ENCODE results near the gene MTO1.
A peak's percentile ranks its signal among the peaks of the same experiment; 100 is the strongest.
"Not testable (repeated sequence)": the region's sequence is repeated elsewhere in the genome, so short reads cannot be mapped to it uniquely, and the experiment has no call there.

The MTO1 gene

DNA sequence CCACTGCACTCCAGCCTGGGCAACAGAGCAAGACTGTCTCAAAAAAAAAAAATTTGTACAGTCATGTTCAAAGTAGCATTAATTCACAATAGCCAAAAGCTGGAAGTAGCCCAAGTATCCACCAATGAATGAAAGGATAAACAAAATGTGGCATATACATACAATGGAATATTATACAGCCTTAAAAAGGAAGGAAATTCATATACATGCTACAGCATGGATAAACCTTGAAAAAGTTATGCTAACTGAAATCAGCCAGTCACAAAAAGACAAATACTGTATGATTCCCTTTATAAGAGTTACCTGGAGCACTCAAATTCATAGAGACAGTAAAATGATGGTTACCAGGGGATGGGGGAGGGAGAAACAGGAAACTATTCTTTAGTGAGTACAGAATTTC, 43.6 kb downstream of the MTO1 start:
- no peak for DNase-seq

DNA sequence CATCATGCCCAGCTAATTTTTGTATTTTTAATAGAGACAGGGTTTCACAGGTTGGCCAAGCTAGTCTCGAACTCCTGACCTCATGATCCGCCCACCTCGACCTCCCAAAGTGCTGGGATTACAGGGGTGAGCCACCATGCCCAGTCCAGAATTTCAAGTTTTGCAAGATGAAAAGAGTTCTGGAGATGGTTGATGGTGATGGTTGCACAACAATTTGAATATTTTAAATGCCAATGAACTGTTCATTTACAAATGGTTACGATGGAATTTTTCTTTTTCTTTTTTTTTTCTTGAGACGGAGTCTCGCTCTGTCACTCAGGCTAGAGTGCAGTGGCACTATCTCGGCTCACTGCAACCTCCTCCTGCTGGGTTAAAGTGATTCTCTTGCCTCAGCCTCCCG, 44.2 kb downstream of the MTO1 start:
- not testable (repeated sequence) for DNase-seq

DNA sequence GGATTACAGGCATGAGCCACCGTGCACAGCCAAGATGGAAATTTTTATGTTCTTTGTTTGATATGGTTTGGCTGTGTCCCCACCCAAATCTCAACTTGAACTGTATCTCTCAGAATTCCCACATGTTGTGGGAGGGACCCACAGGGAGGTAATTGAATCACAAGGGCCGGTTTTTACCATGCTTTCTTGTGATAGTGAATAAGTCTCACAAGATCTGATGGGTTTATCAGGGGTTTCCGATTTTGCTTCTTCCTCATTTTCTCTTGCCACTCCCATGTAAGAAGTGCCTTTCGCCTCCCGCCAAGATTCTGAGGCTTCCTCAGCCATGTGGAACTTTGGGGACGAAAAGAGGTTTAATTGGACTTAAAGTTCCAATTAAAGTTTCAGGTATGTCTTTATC, 44.7 kb downstream of the MTO1 start:
- no peak for DNase-seq

DNA sequence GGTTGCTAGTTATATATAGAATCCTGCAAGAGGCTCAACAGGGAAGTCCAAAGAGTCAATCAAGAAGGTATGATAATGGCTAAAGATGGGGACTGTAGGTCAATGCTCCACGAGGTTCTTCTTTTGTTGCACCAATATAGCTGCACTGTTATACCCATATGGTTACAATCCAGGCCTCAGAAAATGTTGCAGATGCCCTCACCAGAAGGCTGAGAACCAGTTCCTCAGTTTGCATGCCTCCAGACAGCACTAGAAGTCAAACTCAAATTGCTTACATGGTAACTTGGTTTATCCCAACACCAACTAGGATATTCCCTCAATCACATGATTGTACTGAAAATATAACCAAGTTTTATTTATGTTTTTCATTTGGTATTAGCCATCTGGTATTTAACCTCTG, 47.2 kb downstream of the MTO1 start:
- no peak for DNase-seq

DNA sequence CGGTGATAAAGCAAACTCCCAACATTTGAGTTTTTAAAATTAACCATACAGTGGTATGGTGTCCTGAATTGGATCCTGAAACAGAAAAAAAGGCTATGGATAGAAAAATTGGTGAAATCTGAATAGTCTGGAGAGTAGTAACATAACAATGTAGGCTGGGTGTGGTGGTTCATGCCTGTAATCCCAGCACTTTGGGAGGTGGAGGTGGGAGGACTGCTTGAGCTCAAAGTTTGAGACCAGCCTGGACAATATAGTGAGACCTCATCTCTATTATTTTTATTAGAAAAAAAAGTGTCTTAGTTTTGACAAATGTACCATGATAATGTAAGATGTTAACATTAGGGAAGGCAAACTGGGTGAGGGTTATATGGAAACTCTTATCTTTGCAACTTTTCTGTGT, 48.3 kb downstream of the MTO1 start:
- no peak for DNase-seq

DNA sequence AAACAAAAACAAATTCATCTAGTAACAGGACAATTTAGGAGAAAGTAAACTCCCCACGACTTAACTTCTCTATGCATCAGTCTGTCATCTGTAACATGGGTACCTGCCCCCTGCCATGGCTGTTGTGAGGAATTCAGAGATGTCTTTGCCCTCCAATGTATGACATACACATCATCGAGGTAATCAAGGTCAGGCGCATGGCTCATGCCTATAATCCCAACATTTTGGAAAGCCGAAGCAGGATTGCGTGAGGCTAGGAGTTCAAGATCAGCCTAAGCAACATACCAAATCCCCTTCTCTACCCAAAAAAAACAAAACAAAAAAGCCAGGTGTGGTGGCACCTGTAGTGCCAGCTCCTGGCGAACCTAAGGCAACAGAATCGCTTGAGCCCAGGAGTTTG, 50.3 kb downstream of the MTO1 start:
- DNase-seq: no peak

DNA sequence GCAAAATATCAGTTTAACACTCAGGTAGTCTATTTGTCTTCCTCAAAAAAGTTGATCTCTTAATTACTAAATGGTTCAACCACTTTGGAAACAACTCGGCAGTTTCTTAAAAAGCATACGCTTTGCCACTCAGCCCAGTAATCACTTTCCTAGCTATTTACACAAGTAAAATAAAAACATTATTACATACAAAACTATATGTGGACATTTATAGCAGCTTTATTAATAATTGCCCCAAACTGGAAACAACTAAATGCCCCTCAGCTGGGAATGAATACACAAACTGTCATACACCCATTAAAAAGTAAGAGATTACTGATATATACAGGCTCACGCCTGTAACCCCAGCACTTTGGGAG, 51.9 kb downstream of the MTO1 start:
- DNase-seq: no peak

DNA sequence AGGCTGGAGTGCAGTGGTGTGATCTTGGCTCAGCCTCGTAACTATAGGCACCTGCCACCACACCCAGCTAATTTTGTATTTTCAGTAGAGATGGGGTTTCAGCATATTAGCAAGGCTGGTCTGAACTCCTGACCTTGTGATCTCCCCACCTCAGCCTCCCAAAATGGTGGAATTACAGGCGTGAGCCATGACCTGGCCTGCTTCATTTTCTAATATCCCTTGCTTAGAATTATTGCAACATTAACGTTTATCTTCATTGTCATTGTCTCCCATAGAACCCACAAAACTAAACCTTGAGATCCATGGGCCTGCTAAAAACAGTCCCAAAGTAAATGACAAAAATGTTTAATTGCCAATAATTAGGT, 53.2 kb downstream of the MTO1 start:
- DNase-seq: no peak

DNA sequence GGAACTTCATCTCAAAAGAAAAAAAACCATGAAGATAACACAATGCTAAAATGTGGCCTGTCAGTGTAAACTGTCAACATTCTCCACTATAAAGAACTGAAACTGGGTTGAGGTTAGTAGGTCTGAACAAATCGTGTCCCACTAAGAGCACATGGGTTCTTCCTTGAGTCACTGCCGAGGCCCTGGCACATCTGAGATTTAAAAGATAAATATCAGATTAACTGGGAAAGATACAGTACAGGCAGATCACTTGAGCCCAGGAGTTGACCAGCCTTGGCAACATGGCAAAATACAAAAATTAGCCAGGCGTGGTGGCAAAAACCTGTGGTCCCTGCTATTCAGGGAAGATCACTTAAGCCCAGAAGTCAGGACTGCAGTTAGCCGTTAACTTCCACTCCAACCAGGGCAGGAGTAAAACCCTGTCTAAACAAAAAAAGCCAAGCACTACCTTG, 53.7 kb downstream of the MTO1 start:
- DNase-seq: peak; percentile 31

DNA sequence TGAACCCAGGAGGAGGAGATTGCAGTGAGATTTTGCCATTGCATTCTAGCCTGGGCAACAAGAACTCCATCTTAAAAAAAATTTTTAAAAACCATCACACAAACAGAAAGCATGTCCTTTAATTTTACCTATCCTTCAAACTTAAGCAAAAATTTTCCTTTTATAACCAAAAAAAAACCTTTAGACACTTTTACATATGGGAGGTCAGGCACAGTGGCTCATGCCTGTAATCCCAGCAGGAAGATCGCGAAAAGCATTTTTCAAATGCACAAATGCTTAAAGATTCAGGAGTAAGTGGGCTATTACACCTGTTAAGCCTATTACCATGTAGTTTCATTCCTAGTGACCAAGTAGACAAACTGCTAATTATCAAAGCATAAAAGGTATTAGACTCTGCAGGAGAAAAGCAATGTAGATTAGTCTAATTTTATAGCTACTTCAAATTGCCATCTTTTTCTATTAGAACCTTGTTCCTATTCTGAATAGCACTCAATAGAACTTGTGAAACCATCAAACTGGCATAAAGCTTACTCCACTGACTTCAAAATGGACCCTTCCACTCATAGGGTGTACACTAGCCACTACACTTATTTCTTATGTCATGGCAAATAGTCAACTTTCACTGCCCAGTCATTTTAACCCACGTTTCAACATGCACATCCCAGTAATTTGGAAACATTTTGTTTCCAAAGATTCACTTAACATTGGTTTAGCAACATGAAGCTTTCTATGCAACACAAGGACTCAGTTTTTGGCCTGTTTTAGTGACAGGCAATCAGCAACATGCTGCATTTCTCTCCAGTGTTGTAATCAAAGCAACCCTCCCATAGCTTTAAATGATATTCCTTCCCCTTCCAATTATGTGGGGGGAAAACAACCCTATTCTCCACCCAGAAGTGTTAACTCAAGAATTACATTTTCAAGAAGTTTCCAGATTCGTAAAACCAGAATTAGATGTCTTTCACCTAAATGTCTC, 55.3 kb downstream of the MTO1 start:
- no peak for DNase-seq

DNA sequence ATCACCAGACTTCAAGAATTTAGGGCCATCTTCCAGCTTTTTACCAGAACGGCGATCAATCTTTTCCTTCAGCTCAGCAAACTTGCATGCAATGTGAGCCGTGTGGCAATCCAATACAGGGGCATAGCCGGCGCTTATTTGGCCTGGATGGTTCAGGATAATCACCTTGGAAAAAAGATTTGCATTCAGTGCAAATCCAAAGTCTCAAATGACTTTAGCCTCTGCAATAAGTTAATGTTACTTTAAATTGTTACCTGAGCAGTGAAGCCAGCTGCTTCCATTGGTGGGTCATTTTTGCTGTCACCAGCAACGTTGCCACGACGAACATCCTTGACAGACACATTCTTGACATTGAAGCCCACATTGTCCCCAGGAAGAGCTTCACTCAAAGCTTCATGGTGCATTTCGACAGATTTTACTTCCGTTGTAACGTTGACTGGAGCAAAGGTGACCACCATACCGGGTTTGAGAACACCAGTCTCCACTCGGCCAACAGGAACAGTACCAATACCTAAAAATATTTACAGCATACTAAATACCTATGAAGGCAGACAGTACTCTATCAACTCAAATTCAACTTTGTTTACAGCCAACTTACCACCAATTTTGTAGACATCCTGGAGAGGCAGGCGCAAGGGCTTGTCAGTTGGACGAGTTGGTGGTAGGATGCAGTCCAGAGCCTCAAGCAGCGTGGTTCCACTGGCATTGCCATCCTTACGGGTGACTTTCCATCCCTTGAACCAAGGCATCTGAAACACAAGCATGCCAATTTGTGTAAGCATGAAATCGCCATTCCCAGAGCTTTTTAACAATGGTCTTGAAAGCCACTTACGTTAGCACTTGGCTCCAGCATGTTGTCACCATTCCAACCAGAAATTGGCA, 56.8 kb downstream of the MTO1 start:
- DNase-seq: peak; percentile 26

DNA sequence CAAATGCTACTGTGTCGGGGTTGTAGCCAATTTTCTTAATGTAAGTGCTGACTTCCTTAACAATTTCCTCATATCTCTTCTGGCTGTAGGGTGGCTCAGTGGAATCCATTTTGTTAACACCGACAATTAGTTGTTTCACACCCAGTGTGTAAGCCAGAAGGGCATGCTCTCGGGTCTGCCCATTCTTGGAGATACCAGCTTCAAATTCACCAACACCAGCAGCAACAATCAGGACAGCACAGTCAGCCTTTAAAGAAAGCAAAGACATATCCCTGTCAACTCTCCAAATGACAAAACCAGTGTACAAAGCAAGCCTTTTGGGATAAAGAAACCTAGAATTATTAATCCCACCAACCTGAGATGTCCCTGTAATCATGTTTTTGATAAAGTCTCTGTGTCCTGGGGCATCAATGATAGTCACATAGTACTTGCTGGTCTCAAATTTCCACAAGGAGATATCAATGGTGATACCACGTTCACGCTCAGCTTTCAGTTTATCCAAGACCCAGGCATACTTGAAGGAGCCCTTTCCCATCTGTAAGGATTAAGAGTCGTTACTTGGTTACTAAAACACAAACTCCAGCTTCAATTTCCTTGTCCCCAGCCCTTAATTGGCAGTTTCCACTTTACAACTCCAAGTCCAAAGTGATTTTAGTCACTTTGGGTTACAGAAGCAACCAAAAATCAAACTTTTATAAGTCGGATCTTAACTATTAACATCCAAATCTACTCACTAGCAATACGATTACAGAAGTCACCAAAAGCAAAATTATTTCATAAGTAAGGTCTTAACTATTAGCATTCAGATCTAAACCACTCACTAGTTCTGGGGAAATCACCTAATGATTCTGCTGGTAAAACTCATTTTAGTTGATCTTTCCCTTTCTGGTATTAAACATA, 57.7 kb downstream of the MTO1 start:
- not testable (repeated sequence) for DNase-seq

DNA sequence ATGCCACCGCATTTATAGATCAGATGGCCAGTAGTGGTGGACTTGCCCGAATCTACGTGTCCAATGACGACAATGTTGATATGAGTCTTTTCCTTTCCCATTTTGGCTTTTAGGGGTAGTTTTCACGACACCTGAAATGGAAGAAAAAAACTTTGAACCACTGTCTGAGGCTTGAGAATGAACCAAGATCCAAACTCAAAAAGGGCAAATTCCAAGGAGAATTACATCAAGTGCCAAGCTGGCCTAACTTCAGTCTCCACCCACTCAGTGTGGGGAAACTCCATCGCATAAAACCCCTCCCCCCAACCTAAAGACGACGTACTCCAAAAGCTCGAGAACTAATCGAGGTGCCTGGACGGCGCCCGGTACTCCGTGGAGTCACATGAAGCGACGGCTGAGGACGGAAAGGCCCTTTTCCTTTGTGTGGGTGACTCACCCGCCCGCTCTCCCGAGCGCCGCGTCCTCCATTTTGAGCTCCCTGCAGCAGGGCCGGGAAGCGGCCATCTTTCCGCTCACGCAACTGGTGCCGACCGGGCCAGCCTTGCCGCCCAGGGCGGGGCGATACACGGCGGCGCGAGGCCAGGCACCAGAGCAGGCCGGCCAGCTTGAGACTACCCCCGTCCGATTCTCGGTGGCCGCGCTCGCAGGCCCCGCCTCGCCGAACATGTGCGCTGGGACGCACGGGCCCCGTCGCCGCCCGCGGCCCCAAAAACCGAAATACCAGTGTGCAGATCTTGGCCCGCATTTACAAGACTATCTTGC, 58.6 kb downstream of the MTO1 start:
- peak; percentile 81 for DNase-seq

DNA sequence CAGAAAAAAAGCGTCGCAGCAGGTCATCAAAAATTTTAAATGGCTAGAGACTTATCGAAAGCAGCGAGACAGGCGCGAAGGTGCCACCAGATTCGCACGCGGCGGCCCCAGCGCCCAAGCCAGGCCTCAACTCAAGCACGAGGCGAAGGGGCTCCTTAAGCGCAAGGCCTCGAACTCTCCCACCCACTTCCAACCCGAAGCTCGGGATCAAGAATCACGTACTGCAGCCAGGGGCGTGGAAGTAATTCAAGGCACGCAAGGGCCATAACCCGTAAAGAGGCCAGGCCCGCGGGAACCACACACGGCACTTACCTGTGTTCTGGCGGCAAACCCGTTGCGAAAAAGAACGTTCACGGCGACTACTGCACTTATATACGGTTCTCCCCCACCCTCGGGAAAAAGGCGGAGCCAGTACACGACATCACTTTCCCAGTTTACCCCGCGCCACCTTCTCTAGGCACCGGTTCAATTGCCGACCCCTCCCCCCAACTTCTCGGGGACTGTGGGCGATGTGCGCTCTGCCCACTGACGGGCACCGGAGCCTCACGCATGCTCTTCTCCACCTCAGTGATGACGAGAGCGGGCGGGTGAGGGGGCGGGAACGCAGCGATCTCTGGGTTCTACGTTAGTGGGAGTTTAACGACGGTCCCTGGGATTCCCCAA, 59.3 kb downstream of the MTO1 start, which contains the start of gene EEF1A1:
Gene EEF1A1 (minus strand): TSS at position 345 of the 663 bp plus-strand sequence. CDS start 1,006 bp downstream, outside the sequence.
- DNase-seq: peak; percentile 98

DNA sequence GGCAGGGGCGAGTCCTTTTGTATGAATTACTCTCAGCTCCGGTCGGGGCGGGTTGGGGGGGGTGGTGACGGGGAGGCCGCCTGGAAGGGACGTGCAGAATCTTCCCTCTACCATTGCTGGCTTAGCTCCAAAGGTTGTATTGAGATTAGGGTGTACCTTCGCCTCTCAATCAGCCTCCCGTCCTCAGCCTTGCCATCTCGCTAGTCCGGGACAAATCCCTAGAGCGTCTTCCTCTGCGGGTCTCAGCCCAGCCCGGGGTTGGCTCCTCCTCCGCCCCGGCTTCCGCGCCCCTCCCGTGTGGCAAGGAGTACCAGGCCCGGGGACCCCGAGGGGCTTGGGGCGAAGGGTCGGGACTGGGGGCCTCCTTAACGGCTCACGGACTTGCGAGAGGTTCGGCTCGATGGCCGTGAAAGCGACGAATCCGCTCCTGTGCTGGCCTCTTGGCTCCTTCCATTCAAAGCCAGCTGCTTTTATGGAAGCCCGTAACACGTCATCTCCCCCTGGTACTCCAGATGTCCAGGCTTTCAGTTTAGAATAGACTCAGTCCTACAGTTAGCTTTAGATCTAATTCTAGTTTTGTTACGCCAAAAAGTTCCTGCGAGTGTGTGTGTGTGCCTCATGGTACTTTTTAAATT, 59.9 kb downstream of the MTO1 start:
- DNase-seq: no peak

DNA sequence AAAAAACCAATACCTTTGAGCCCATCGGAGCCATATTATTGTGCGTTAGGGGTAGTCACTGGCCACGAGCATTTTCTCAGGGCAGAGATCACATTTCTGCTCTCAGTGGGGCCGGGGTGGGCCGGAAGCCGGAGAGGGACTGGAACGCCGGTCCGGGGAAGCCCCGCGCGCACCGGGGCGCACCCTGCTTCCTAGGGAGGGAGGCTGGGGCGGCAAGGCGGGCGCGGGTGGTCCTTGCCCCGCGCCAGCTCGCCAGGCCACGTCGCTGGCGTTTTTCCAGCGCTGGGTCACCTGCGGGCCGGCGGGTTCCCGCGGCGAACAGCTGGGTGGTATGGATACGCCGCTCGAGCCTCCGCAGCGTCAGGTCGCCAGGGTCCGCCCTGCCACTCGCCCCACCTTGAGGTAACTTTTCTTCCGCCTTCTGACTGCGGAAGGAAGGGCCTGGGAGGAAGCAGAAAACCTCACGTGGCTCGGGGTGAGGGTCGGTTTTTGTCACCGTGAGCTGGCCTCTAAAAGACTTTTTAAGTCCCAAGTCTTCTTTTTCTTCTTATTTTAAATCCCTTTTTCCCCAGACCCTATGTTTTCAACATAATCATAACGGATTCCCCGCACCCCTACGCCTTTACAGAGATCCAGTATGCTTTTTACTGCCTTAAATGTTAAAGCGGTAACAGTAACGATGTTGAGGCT, 62.0 kb downstream of the MTO1 start:
- peak; percentile 80 for DNase-seq

DNA sequence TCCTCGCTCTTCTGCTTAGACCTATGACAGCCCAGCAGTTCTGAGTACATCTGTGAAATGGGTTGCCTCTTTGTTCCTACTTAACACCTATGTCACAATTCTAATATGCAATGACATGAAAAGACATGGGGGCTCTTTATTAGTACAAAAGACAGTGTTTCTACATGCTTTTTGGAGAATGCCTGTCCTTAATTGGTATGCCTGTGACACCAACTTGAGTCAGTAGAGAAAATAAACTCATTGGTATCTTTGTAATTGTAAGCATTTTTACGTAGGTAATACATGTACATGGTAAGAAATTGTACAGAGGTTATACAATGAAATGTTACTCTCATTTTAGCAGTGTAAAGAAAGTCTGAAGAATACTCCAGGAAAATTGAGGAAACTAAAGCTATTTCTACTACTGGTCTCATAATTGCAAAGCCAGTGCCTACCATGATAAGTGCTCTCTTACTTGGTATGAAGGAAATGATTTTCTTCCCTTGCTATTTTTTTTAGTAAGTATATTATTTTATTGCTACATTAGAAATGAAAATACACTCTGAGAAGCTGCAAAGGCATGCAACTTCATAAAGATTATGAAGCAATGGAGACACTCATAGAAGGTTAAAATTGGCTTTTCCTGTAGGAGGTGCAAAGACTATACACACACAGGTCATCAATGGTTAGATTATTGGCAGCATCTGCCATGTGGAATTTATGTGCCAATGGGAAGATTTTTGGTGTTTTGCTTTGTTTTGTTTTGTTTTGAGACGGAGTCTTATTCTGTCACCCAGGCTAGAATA, 64.2 kb downstream of the MTO1 start:
- DNase-seq: no peak

DNA sequence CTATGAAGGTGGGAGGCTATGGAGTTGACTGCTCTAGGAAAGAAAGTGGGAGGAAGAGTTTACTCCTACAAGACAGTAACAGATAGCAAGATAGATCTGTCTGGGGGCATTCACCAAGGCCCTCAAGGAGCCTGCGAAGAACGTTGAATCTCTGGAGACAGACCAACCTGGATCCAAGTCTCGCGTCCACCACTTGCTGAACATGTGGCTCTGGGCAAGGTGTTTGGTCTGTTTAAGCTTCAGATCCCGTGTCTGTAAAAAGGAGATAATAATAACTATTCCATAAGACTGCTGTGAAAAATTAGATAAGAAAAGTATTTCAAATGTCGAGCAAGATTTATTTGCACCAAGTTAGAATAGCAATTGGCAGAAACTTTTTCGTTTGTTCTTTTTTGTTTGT, 67.4 kb downstream of the MTO1 start:
- DNase-seq: no peak

DNA sequence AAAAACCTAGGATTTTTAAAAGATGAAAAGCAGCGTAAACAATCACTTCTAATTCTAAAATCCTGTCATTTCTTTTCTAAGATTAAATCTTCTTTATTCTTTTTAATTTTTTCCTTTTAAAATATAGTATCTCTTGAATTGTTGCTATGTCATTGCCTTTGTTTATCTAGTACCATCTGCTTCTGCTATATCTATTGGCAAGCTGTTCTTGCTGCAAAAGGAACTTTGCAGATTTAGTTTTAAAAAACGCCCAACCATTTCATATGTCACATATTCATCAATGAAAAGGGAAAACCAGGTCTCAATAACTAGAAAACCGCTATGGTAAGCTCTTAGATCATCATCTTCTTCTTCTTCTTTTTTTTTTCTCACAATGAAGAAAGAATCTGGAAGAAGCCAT, 70.8 kb downstream of the MTO1 start:
- no peak for DNase-seq
